ENCODE results near the gene ULK1. TPM values are rescaled to one million over a fixed set of nuclear protein-coding genes. Genes with fewer than 3 reads are reported as not detected.
A peak's percentile ranks its signal among the peaks of the same experiment; 100 is the strongest.

ULK1 gene
- total RNA-seq, 2 experiments from 2014 or later, result 17.1 to 20.6 TPM

GRCh38 chr12:131963381-131963780 lies 69.0 kb downstream of the ULK1 start:
- ChIA-PET CTCF (no interaction called here), POLR2A (no interaction called here)
- H3K27ac Mint-ChIP-seq, result peak overlapping the region; percentile 1
- ATAC-seq (no peak), DNase-seq (no peak)
- H3K9me3 Mint-ChIP-seq (ENCODE audit: insufficient read depth), result no peaks in the 10 kb centered on the region
- H3K4me3 Mint-ChIP-seq, result no peak overlapping the region
- peaks cover 24% of the 10 kb centered on the region for H3K36me3 Mint-ChIP-seq (ENCODE audit: low read depth)
- peaks cover 32% of the 10 kb centered on the region for H3K4me1 Mint-ChIP-seq (ENCODE audit: low read depth)
- no peaks in the 10 kb centered on the region for H3K27me3 Mint-ChIP-seq (ENCODE audit: low read depth)

DNA sequence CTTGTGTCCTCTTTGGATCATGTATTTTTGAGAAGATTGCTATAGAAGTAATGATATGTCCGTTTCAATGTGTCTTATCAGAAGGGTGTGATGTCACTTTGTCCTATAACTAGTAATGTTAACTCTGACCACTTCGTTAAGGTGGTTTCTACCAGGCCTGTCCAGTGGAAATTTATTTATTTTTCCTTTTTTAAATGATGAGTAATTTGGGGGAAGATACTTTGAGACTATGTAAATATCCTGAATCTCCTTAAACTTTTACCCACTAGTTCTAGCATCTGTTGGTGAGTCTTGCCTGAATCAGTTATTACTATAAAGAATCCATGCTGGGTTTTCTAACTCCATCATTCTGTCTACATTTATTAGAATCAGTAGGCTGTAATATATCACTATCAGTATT lies 70.7 kb downstream of the ULK1 start:
- Mint-ChIP-seq H3K4me1 (ENCODE audit: low read depth) (peaks cover 25% of the 10 kb centered on the region), H3K27me3 (ENCODE audit: low read depth) (no peaks in the 10 kb centered on the region), H3K36me3 (ENCODE audit: low read depth) (peaks cover 26% of the 10 kb centered on the region), H3K9me3 (ENCODE audit: insufficient read depth) (no peaks in the 10 kb centered on the region), H3K4me3 (no peak overlapping the region), H3K27ac (no peak overlapping the region)
- DNase-seq, result no peak
- ATAC-seq, result no peak
- CTCF ChIA-PET, result no interaction called here
- POLR2A ChIA-PET, result no interaction called here

DNA sequence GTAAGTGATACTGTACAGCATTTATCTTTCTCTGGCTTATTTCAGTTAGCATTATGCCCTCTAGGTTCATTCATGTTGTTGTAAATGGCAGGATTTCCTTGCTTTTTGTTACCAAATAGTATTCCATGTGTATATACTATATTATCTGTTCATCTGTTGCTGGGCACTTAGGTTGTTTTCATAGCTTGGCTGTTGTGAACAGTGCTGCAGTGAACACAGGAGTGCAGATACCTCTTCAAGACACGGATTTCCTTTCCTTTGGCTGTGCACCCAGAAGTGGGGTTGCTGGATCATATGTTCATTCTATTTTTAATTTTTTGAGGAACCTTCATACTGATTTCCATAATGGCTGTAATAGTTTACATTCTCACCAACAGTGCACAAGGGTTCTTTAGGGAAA lies 76.8 kb downstream of the ULK1 start:
- ChIA-PET CTCF (no interaction called here), POLR2A (no interaction called here)
- Mint-ChIP-seq H3K9me3 (ENCODE audit: insufficient read depth) (no peaks in the 10 kb centered on the region), H3K27ac (no peak overlapping the region), H3K4me1 (ENCODE audit: low read depth) (no peaks in the 10 kb centered on the region), H3K27me3 (ENCODE audit: low read depth) (no peaks in the 10 kb centered on the region), H3K4me3 (no peak overlapping the region), H3K36me3 (ENCODE audit: low read depth) (peaks cover 12% of the 10 kb centered on the region)
- ATAC-seq, result no peak
- no peak for DNase-seq

Other genes starting within 250 kb of the ULK1 start
- 10 to 100 TPM; 50.4 to 53.6 TPM for gene SFSWAP, start 183.5 kb upstream of the ULK1 start, total RNA-seq
- not detected for gene MMP17, start 66.2 kb upstream of the ULK1 start, total RNA-seq
- 10 to 100 TPM; 57.3 to 64.7 TPM for gene PUS1, start 34.7 kb downstream of the ULK1 start, total RNA-seq
- gene EP400, start 55.3 kb downstream of the ULK1 start, total RNA-seq, result 10 to 100 TPM; 58.0 to 58.8 TPM
- 10 to 100 TPM; 27.6 to 28.4 TPM for gene DDX51, start 249.7 kb downstream of the ULK1 start, total RNA-seq
- 10 to 100 TPM; 32.8 to 34.4 TPM for gene NOC4L, start 249.8 kb downstream of the ULK1 start, total RNA-seq